ENCODE data around the gene MORN2.

MORN2 gene

GRCh38 chr2:38912619-38913018 is 36.8 kb downstream of the MORN2 start:
- no peak overlapping the region for H3K27ac ChIP-seq (ENCODE audit: low read depth in 2 of 2, low read length in 2 of 2)
- H3K4me3 ChIP-seq (ENCODE audit: low read length in 2 of 2): no peak overlapping the region
- no peaks in the 10 kb centered on the region for H3K27me3 ChIP-seq (ENCODE audit: control insufficient read depth in 2 of 2, insufficient read depth in 2 of 2, low read length in 2 of 2)
- H3K9me3 ChIP-seq (ENCODE audit: control insufficient read depth in 2 of 2, low read length in 2 of 2): no peaks in the 10 kb centered on the region
- no peaks in the 10 kb centered on the region for H3K36me3 ChIP-seq (ENCODE audit: control insufficient read depth in 2 of 2, insufficient read depth in 2 of 2, low read length in 2 of 2)
- H3K9ac ChIP-seq (ENCODE audit: low read depth in 1 of 2, low read length in 2 of 2): no peak overlapping the region
- no peaks in the 10 kb centered on the region for H3K4me1 ChIP-seq (ENCODE audit: control insufficient read depth in 2 of 2, insufficient read depth in 2 of 2, low read length in 2 of 2)

- no peak overlapping the region for H3K27ac ChIP-seq (ENCODE audit: low read depth in 2 of 2, low read length in 2 of 2)
- no peaks in the 10 kb centered on the region for H3K9me3 ChIP-seq (ENCODE audit: control insufficient read depth in 2 of 2, low read length in 2 of 2)
- H3K4me3 ChIP-seq (ENCODE audit: low read length in 2 of 2): no peak overlapping the region
- no peaks in the 10 kb centered on the region for H3K36me3 ChIP-seq (ENCODE audit: control insufficient read depth in 2 of 2, insufficient read depth in 2 of 2, low read length in 2 of 2)
- H3K27me3 ChIP-seq (ENCODE audit: control insufficient read depth in 2 of 2, insufficient read depth in 2 of 2, low read length in 2 of 2): no peaks in the 10 kb centered on the region
- no peak overlapping the region for H3K9ac ChIP-seq (ENCODE audit: low read depth in 1 of 2, low read length in 2 of 2)
- no peaks in the 10 kb centered on the region for H3K4me1 ChIP-seq (ENCODE audit: control insufficient read depth in 2 of 2, insufficient read depth in 2 of 2, low read length in 2 of 2)
These were observed 46.6 kb downstream of the MORN2 start for GRCh38 chr2:38922389-38922788.

GRCh38 chr2:38922902-38923301 is 47.1 kb downstream of the MORN2 start:
- Histone ChIP-seq H3K27ac (ENCODE audit: low read depth in 2 of 2, low read length in 2 of 2) (no peak overlapping the region), H3K36me3 (ENCODE audit: control insufficient read depth in 2 of 2, insufficient read depth in 2 of 2, low read length in 2 of 2) (no peaks in the 10 kb centered on the region), H3K4me3 (ENCODE audit: low read length in 2 of 2) (no peak overlapping the region), H3K27me3 (ENCODE audit: control insufficient read depth in 2 of 2, insufficient read depth in 2 of 2, low read length in 2 of 2) (no peaks in the 10 kb centered on the region), H3K9ac (ENCODE audit: low read depth in 1 of 2, low read length in 2 of 2) (no peak overlapping the region), H3K9me3 (ENCODE audit: control insufficient read depth in 2 of 2, low read length in 2 of 2) (no peaks in the 10 kb centered on the region), H3K4me1 (ENCODE audit: control insufficient read depth in 2 of 2, insufficient read depth in 2 of 2, low read length in 2 of 2) (no peaks in the 10 kb centered on the region)

- H3K4me3 ChIP-seq (ENCODE audit: low read length in 2 of 2): no peak overlapping the region
- H3K27ac ChIP-seq (ENCODE audit: low read depth in 2 of 2, low read length in 2 of 2): no peak overlapping the region
- H3K9ac ChIP-seq (ENCODE audit: low read depth in 1 of 2, low read length in 2 of 2): no peak overlapping the region
- no peaks in the 10 kb centered on the region for H3K36me3 ChIP-seq (ENCODE audit: control insufficient read depth in 2 of 2, insufficient read depth in 2 of 2, low read length in 2 of 2)
- H3K9me3 ChIP-seq (ENCODE audit: control insufficient read depth in 2 of 2, low read length in 2 of 2): no peaks in the 10 kb centered on the region
- no peaks in the 10 kb centered on the region for H3K4me1 ChIP-seq (ENCODE audit: control insufficient read depth in 2 of 2, insufficient read depth in 2 of 2, low read length in 2 of 2)
- H3K27me3 ChIP-seq (ENCODE audit: control insufficient read depth in 2 of 2, insufficient read depth in 2 of 2, low read length in 2 of 2): no peaks in the 10 kb centered on the region
These were observed 50.2 kb downstream of the MORN2 start for GRCh38 chr2:38925982-38926381.

- Histone ChIP-seq H3K27ac (ENCODE audit: low read depth in 2 of 2, low read length in 2 of 2) (no peak overlapping the region), H3K4me3 (ENCODE audit: low read length in 2 of 2) (no peak overlapping the region), H3K9me3 (ENCODE audit: control insufficient read depth in 2 of 2, low read length in 2 of 2) (no peaks in the 10 kb centered on the region), H3K9ac (ENCODE audit: low read depth in 1 of 2, low read length in 2 of 2) (no peak overlapping the region), H3K4me1 (ENCODE audit: control insufficient read depth in 2 of 2, insufficient read depth in 2 of 2, low read length in 2 of 2) (no peaks in the 10 kb centered on the region), H3K36me3 (ENCODE audit: control insufficient read depth in 2 of 2, insufficient read depth in 2 of 2, low read length in 2 of 2) (no peaks in the 10 kb centered on the region), H3K27me3 (ENCODE audit: control insufficient read depth in 2 of 2, insufficient read depth in 2 of 2, low read length in 2 of 2) (no peaks in the 10 kb centered on the region)
These were observed 54.8 kb downstream of the MORN2 start for GRCh38 chr2:38930600-38930999.

All from mucosa of rectum (tissue), 2 donors.